Hypothalamus (tissue), 51 donors: ENCODE results near the gene CCIN.
"Not testable (repeated sequence)": the region's sequence is repeated elsewhere in the genome, so short reads cannot be mapped to it uniquely, and the experiment has no call there.

ENCODE experiments used
- DNase-seq, 51 donors: peaks; one replicate each; lab custom pipeline; 2025; lab: John Stamatoyannopoulos, UW

The CCIN gene

GRCh38 chr9:36169166-36169565, at the start of gene CCIN:
Gene CCIN (plus strand): TSS chr9:36169388. CDS start chr9:36169503, 115 bp downstream.
- no peak for DNase-seq

- DNase-seq: no peak
These were observed 49.7 kb upstream of the CCIN start for GRCh38 chr9:36119476-36119875.

GRCh38 chr9:36120705-36121104, 48.5 kb upstream of the CCIN start:
- no peak for DNase-seq

- DNase-seq: no peak
These were observed 47.2 kb upstream of the CCIN start for GRCh38 chr9:36121971-36122370.

- no peak for DNase-seq
These were observed 45.7 kb upstream of the CCIN start for GRCh38 chr9:36123515-36123914.

- DNase-seq: no peak
These were observed 43.9 kb upstream of the CCIN start for GRCh38 chr9:36125062-36125855.

GRCh38 chr9:36126016-36126730, 43.0 kb upstream of the CCIN start:
- no peak for DNase-seq

GRCh38 chr9:36127652-36128244, 41.4 kb upstream of the CCIN start:
- DNase-seq: no peak

GRCh38 chr9:36128349-36128748, 40.8 kb upstream of the CCIN start:
- no peak for DNase-seq

- DNase-seq: no peak
These were observed 40.0 kb upstream of the CCIN start for GRCh38 chr9:36129139-36129538.

- not testable (repeated sequence) for DNase-seq
These were observed 37.5 kb upstream of the CCIN start for GRCh38 chr9:36131666-36132065.

GRCh38 chr9:36132086-36132485, 37.1 kb upstream of the CCIN start:
- DNase-seq: no peak

GRCh38 chr9:36134761-36135505, 34.3 kb upstream of the CCIN start:
- no peak for DNase-seq

GRCh38 chr9:36135741-36136271, 33.4 kb upstream of the CCIN start:
- DNase-seq: no peak

GRCh38 chr9:36136272-36136893, 32.8 kb upstream of the CCIN start, which contains the start of gene GLIPR2:
Gene GLIPR2 (plus strand): TSS chr9:36136733. CDS start chr9:36136779, 46 bp downstream.
- peak in 42 of 51 donors; percentile 28 to 86 (median 64) for DNase-seq

GRCh38 chr9:36136894-36137391, 32.2 kb upstream of the CCIN start:
- peak in 3 of 51 donors; percentile 30 to 53 (median 48) for DNase-seq

GRCh38 chr9:36137392-36138004, 31.7 kb upstream of the CCIN start:
- peak in 7 of 51 donors; percentile 10 to 50 (median 30) for DNase-seq

GRCh38 chr9:36138496-36138895, 30.7 kb upstream of the CCIN start:
- no peak for DNase-seq

- no peak for DNase-seq
These were observed 30.3 kb upstream of the CCIN start for GRCh38 chr9:36138901-36139300.
